ENCODE results near the gene DPP6.

DPP6 gene

DNA sequence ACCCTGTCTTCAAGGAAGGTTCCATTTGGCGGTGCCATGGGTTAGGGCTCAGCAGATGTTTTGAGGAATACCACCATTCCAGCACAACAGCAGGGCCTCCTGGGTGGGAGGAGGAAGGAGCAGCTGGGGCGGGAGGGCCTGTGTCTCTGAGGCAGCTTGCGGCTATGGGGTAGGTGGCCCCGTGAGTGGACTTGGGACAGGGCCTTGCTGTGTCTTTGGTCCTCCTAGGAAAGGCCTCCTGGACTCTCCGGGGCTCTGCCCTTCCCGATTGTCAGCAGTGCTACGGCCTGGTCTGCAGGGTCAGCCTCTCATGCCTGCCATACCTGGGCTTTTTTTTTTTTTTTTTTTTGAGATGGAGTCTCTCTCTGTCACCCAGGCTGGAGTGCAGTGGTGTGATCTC is 854.0 kb downstream of the DPP6 start:
- no peak for TF ChIP-seq YY1 (IDR thresholded peaks at IDR 0.05; ENCODE audit: low read depth)
- TF ChIP-seq, protein P1, sequence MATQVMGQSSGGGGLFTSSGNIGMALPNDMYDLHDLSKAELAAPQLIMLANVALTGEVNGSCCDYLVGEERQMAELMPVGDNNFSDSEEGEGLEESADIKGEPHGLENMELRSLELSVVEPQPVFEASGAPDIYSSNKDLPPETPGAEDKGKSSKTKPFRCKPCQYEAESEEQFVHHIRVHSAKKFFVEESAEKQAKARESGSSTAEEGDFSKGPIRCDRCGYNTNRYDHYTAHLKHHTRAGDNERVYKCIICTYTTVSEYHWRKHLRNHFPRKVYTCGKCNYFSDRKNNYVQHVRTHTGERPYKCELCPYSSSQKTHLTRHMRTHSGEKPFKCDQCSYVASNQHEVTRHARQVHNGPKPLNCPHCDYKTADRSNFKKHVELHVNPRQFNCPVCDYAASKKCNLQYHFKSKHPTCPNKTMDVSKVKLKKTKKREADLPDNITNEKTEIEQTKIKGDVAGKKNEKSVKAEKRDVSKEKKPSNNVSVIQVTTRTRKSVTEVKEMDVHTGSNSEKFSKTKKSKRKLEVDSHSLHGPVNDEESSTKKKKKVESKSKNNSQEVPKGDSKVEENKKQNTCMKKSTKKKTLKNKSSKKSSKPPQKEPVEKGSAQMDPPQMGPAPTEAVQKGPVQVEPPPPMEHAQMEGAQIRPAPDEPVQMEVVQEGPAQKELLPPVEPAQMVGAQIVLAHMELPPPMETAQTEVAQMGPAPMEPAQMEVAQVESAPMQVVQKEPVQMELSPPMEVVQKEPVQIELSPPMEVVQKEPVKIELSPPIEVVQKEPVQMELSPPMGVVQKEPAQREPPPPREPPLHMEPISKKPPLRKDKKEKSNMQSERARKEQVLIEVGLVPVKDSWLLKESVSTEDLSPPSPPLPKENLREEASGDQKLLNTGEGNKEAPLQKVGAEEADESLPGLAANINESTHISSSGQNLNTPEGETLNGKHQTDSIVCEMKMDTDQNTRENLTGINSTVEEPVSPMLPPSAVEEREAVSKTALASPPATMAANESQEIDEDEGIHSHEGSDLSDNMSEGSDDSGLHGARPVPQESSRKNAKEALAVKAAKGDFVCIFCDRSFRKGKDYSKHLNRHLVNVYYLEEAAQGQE (IDR thresholded peaks at IDR 0.05; ENCODE audit: low read depth) = no peak
- TF ChIP-seq EGR1 (IDR thresholded peaks at IDR 0.05) = no peak
- TF ChIP-seq NFIC (IDR thresholded peaks at IDR 0.05) = no peak
- no peak for TF ChIP-seq TAF1 (IDR thresholded peaks at IDR 0.05; ENCODE audit: low read depth)
- no peak for TF ChIP-seq FOXM1 (IDR thresholded peaks at IDR 0.05; ENCODE audit: borderline replicate concordance, low read depth)
- TF ChIP-seq ZBTB7A (IDR thresholded peaks at IDR 0.05; ENCODE audit: low read depth) = no peak
- TF ChIP-seq CREB1 (IDR thresholded peaks at IDR 0.05; ENCODE audit: low read depth) = no peak
- TF ChIP-seq RAD21 (IDR thresholded peaks at IDR 0.05; ENCODE audit: low read depth) = no peak
- no peak for TF ChIP-seq EP300 (IDR thresholded peaks at IDR 0.05; ENCODE audit: borderline replicate concordance)
- no peak for TF ChIP-seq CEBPB (IDR thresholded peaks at IDR 0.05)
- no peak for TF ChIP-seq TCF12 (IDR thresholded peaks at IDR 0.05; ENCODE audit: low read depth)
- TF ChIP-seq, protein P2, sequence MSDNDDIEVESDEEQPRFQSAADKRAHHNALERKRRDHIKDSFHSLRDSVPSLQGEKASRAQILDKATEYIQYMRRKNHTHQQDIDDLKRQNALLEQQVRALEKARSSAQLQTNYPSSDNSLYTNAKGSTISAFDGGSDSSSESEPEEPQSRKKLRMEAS (IDR thresholded peaks at IDR 0.05) = no peak
- TF ChIP-seq USF1 (IDR thresholded peaks at IDR 0.05) = no peak
- no peak for TF ChIP-seq TEAD4 (IDR thresholded peaks at IDR 0.05)

- no peak for TF ChIP-seq TCF12 (IDR thresholded peaks at IDR 0.05; ENCODE audit: low read depth)
- TF ChIP-seq CEBPB (IDR thresholded peaks at IDR 0.05) = no peak
Observed at GRCh38 chr7:154906736-154907355, 854.6 kb downstream of the DPP6 start.

DNA sequence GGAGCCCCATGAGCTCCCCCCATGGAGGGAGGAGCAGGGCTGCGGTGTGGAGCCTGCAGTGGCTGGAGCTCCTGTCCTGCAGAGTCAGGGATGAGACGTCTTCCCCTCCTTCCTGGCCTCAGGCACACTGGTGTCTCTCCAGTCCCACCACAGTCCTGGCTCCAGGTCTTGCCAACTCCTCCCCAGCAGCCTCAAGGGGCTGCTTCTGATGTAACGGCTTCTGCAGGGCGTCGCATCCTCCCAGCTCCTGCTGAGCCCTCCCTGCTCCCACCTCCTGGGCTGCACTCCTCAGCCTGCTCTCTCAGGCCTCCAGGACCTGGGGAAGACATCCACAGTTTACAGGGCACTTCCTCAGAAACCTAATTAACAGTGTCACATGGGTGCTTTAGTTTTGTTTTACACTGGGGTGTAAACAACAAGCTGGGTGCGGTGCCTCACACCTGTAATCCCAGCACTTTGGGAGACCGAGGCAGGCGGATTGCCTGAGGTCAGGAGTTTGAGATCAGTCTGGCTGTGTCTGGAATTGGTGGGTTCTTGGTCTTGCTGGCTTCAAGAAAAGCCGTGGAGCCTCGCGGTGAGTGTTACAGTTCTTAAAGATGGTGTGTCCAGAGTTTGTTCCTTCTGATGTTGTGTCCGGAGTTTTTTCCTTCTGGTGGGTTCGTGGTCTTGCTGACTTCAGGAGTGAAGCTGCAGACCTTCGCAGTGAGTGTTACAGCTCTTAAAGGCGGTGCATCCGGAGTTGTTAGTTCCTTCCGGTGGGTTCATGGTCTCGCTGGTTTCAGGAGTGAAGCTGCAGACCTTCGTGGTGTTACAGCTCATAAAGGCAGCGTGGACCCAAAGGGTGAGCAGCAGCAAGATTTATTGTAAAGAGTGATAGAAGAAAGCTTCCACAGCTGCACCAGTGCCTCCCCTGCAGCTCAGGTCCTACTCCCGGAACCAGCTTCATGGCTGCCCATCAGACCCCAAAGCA is 855.7 kb downstream of the DPP6 start:
- TF ChIP-seq TAF1 (IDR thresholded peaks at IDR 0.05; ENCODE audit: low read depth) (no peak), CEBPB (IDR thresholded peaks at IDR 0.05) (no peak), YY1 (IDR thresholded peaks at IDR 0.05; ENCODE audit: low read depth) (no peak), RAD21 (IDR thresholded peaks at IDR 0.05; ENCODE audit: low read depth) (no peak), CREB1 (IDR thresholded peaks at IDR 0.05; ENCODE audit: low read depth) (no peak), FOXM1 (IDR thresholded peaks at IDR 0.05; ENCODE audit: borderline replicate concordance, low read depth) (no peak), EGR1 (IDR thresholded peaks at IDR 0.05) (no peak), USF1 (IDR thresholded peaks at IDR 0.05) (no peak), TCF12 (IDR thresholded peaks at IDR 0.05; ENCODE audit: low read depth) (no peak), NFIC (IDR thresholded peaks at IDR 0.05) (no peak), ZBTB7A (IDR thresholded peaks at IDR 0.05; ENCODE audit: low read depth) (no peak), EP300 (IDR thresholded peaks at IDR 0.05; ENCODE audit: borderline replicate concordance) (no peak), TEAD4 (IDR thresholded peaks at IDR 0.05) (no peak)
- TF ChIP-seq, protein P2 (IDR thresholded peaks at IDR 0.05) = no peak
- TF ChIP-seq, protein P1 (IDR thresholded peaks at IDR 0.05; ENCODE audit: low read depth) = no peak

DNA sequence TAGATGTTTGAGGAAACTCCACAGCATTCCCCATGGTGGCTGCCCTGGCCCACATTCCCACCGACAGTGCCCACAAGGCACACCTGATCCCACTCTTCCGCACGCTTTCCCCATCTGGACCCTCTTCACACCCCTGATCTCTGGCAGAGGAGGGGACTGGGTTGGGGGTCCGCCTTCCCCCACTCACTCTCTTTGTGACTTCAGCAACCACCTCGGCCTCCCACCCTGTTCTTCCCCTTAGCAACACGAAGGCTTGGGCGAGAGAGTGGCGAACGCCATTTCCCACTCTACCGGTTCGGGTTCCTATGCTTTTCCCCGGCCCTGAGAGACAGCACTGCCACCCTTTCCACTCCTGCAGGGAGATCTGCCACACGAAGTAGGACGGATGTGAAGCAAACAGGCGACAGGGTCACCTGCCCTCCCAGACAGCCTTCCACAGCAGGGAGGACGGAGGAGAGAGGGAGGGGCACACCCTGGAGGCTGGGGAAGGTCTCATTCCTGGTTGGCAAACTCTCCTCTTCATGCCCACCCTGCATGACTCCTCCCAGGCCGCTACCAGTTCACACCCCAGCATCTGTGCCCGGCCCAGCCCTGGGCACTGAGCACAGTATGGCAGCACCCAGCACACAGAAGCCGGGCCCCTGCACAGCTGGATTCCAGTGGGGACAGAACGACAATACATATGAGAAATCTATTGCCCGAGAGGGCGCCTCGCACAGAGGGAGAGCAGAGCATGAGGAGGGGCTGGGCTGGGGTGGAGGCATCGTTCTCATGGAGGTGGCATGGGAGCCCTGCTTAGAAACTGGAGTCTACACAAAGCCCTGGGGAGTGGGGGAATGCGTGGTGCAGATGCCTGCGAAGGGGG is 857.3 kb downstream of the DPP6 start:
- TF ChIP-seq, protein P1 (IDR thresholded peaks at IDR 0.05; ENCODE audit: low read depth) = no peak
- TF ChIP-seq YY1 (IDR thresholded peaks at IDR 0.05; ENCODE audit: low read depth) (no peak), TAF1 (IDR thresholded peaks at IDR 0.05; ENCODE audit: low read depth) (no peak), TEAD4 (IDR thresholded peaks at IDR 0.05) (no peak), EP300 (IDR thresholded peaks at IDR 0.05; ENCODE audit: borderline replicate concordance) (no peak), ZBTB7A (IDR thresholded peaks at IDR 0.05; ENCODE audit: low read depth) (no peak), RAD21 (IDR thresholded peaks at IDR 0.05; ENCODE audit: low read depth) (no peak), CEBPB (IDR thresholded peaks at IDR 0.05) (no peak), EGR1 (IDR thresholded peaks at IDR 0.05) (no peak), FOXM1 (IDR thresholded peaks at IDR 0.05; ENCODE audit: borderline replicate concordance, low read depth) (no peak), USF1 (IDR thresholded peaks at IDR 0.05) (no peak), TCF12 (IDR thresholded peaks at IDR 0.05; ENCODE audit: low read depth) (no peak), CREB1 (IDR thresholded peaks at IDR 0.05; ENCODE audit: low read depth) (no peak), NFIC (IDR thresholded peaks at IDR 0.05) (no peak)
- TF ChIP-seq, protein P2 (IDR thresholded peaks at IDR 0.05) = no peak

Data from Ishikawa (cell line).